ENCODE data around the gene SPCS2. TPM values are rescaled to one million over a fixed set of nuclear protein-coding genes. Genes with fewer than 3 reads are reported as not detected.

The SPCS2 gene
- total RNA-seq, 4 donors from 2014 or later: 4.9 to 126 (median 28.0) TPM

- Histone ChIP-seq H3K9me3 (no peaks in the 10 kb centered on the region), H3K36me3 (no peaks in the 10 kb centered on the region), H3K4me3 (no peak overlapping the region), H3K27ac (no peak overlapping the region), H3K4me1 (no peaks in the 10 kb centered on the region), H3K27me3 (no peaks in the 10 kb centered on the region)
- intact Hi-C loops (cut with DNase I; ENCODE audit: low total_unique reads): loop anchor here (10.0 kb wide), 1 partner anchor 309 kb away; the partner anchor contains the start of gene TPBGL
- DNase-seq: no peak
- TF ChIP-seq POLR2A (IDR thresholded peaks at IDR 0.05) (no peak), CTCF (IDR thresholded peaks at IDR 0.05) (no peak)
These were observed 13.0 kb upstream of the SPCS2 start for GRCh38 chr11:74936087-74936486.

- intact Hi-C loops (cut with DNase I; ENCODE audit: low total_unique reads): loop anchor here (10.0 kb wide), 1 partner anchor 308 kb away; the partner anchor contains the start of gene TPBGL
- H3K4me1 ChIP-seq: no peaks in the 10 kb centered on the region
- no peaks in the 10 kb centered on the region for H3K36me3 ChIP-seq
- no peak overlapping the region for H3K4me3 ChIP-seq
- TF ChIP-seq POLR2A (IDR thresholded peaks at IDR 0.05): no peak
- no peak for TF ChIP-seq CTCF (IDR thresholded peaks at IDR 0.05)
- H3K9me3 ChIP-seq: no peaks in the 10 kb centered on the region
- no peak for DNase-seq
- no peaks in the 10 kb centered on the region for H3K27me3 ChIP-seq
- H3K27ac ChIP-seq: no peak overlapping the region
These were observed 12.1 kb upstream of the SPCS2 start for GRCh38 chr11:74936976-74937375.

- H3K36me3 ChIP-seq: no peaks in the 10 kb centered on the region
- TF ChIP-seq CTCF (IDR thresholded peaks at IDR 0.05) (no peak), POLR2A (IDR thresholded peaks at IDR 0.05) (no peak)
- intact Hi-C loops (cut with DNase I; ENCODE audit: low total_unique reads): loop anchor here (10.0 kb wide), 1 partner anchor 307 kb away; the partner anchor contains the start of gene TPBGL
These were observed 11.2 kb upstream of the SPCS2 start for GRCh38 chr11:74937696-74938475.

GRCh38 chr11:74941492-74941891, 7.6 kb upstream of the SPCS2 start:
- no peaks in the 10 kb centered on the region for H3K27me3 ChIP-seq
- intact Hi-C loops (cut with DNase I; ENCODE audit: low total_unique reads): no loop called here
- TF ChIP-seq CTCF (IDR thresholded peaks at IDR 0.05): no peak
- no peak for TF ChIP-seq POLR2A (IDR thresholded peaks at IDR 0.05)
- no peaks in the 10 kb centered on the region for H3K36me3 ChIP-seq
- H3K27ac ChIP-seq: no peak overlapping the region
- no peak overlapping the region for H3K4me3 ChIP-seq
- no peaks in the 10 kb centered on the region for H3K9me3 ChIP-seq
- DNase-seq: no peak
- H3K4me1 ChIP-seq: no peaks in the 10 kb centered on the region

More at GRCh38 chr11:74937696-74938475, 11.2 kb upstream of the SPCS2 start:
- no peak for DNase-seq
- no peaks in the 10 kb centered on the region for H3K4me1 ChIP-seq
- H3K4me3 ChIP-seq: no peak overlapping the region
- no peaks in the 10 kb centered on the region for H3K9me3 ChIP-seq
- no peaks in the 10 kb centered on the region for H3K27me3 ChIP-seq
- H3K27ac ChIP-seq: no peak overlapping the region

GRCh38 chr11:74942073-74942759, 6.8 kb upstream of the SPCS2 start:
- H3K9me3 ChIP-seq: no peaks in the 10 kb centered on the region
- DNase-seq: no peak
- intact Hi-C loops (cut with DNase I; ENCODE audit: low total_unique reads): no loop called here
- H3K36me3 ChIP-seq: no peaks in the 10 kb centered on the region
- no peak for TF ChIP-seq POLR2A (IDR thresholded peaks at IDR 0.05)
- no peak for TF ChIP-seq CTCF (IDR thresholded peaks at IDR 0.05)
- no peak overlapping the region for H3K27ac ChIP-seq
- H3K4me1 ChIP-seq: no peaks in the 10 kb centered on the region
- H3K27me3 ChIP-seq: no peaks in the 10 kb centered on the region
- H3K4me3 ChIP-seq: no peak overlapping the region
